HG02870 (cell line): ENCODE results near the gene POMT2.

Source experiments
- ATAC-seq: cut with Tn5 transposase; IDR thresholded peaks from one replicate; pipeline ENCODE4 v1.9.1; 2021; ENCODE audit warnings: mild to moderate bottlenecking, moderate library complexity; ENCODE audit not compliant: unreplicated experiment

POMT2 gene

GRCh38 chr14:77245820-77246219, 74.9 kb downstream of the POMT2 start:
- ATAC-seq = no peak

- no peak for ATAC-seq
These were observed 76.8 kb downstream of the POMT2 start for GRCh38 chr14:77243853-77244252.

GRCh38 chr14:77242752-77243151, 77.9 kb downstream of the POMT2 start:
- ATAC-seq = no peak

GRCh38 chr14:77241955-77242354, 78.7 kb downstream of the POMT2 start:
- no peak for ATAC-seq

GRCh38 chr14:77240336-77240915, 80.3 kb downstream of the POMT2 start:
- ATAC-seq = no peak

GRCh38 chr14:77239412-77239811, 81.3 kb downstream of the POMT2 start:
- ATAC-seq = no peak

- ATAC-seq = no peak
These were observed 81.7 kb downstream of the POMT2 start for GRCh38 chr14:77238996-77239395.

GRCh38 chr14:77238356-77238755, 82.3 kb downstream of the POMT2 start:
- ATAC-seq = no peak

GRCh38 chr14:77236814-77237213, 83.9 kb downstream of the POMT2 start:
- no peak for ATAC-seq

GRCh38 chr14:77231721-77232120, 89.0 kb downstream of the POMT2 start:
- ATAC-seq = no peak

- ATAC-seq = no peak
These were observed 89.8 kb downstream of the POMT2 start for GRCh38 chr14:77230914-77231313.

- ATAC-seq = no peak
These were observed 92.6 kb downstream of the POMT2 start for GRCh38 chr14:77228056-77228455.

GRCh38 chr14:77225892-77226557, 94.7 kb downstream of the POMT2 start:
- ATAC-seq = no peak

- ATAC-seq = no peak
These were observed 95.4 kb downstream of the POMT2 start for GRCh38 chr14:77225254-77225653.
